ENCODE results near the gene ACTR1A.
A peak's percentile ranks its signal among the peaks of the same experiment; 100 is the strongest.

ACTR1A gene

DNA sequence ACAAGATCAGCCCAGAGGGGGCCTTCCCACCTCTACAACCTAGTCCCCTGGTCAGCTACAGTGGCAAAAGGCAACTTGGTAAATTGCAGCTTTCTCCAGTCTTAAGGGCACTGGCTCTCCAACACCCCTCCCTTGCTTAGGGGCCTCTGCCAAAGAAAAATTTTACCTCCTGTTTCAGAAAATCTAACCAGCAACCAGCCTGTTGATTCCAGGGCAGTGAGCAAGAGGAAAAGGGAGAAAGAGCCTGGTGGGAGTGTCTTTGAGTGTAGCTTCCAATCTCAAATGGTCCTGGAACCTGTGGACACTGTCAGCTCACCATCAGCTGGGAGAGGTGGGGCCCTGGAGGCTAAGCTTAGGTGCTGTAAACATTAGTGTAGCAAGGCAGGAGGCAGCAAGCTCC lies 22.9 kb downstream of the ACTR1A start:
- Histone ChIP-seq H3K4me3 (ENCODE audit: low read depth in 1 of 2, low read length in 2 of 2) (no peak overlapping the region), H3K4me1 (ENCODE audit: control insufficient read depth in 1 of 2, insufficient read depth in 2 of 2, low read length in 2 of 2) (no peaks in the 10 kb centered on the region), H3K9me3 (ENCODE audit: control insufficient read depth in 1 of 2, low read length in 2 of 2) (no peaks in the 10 kb centered on the region), H3K36me3 (ENCODE audit: control insufficient read depth in 1 of 2, insufficient read depth in 2 of 2, low read length in 2 of 2) (peaks cover 41 to 52% of the 10 kb centered on the region in 2 donors), H3K27ac (ENCODE audit: low read length) (no peak overlapping the region), H3K27me3 (ENCODE audit: low read depth, low read length) (no peaks in the 10 kb centered on the region)

- no peak overlapping the region for H3K27ac ChIP-seq (ENCODE audit: low read length)
- no peaks in the 10 kb centered on the region for H3K4me1 ChIP-seq (ENCODE audit: control insufficient read depth in 1 of 2, insufficient read depth in 2 of 2, low read length in 2 of 2)
- no peak overlapping the region for H3K4me3 ChIP-seq (ENCODE audit: low read depth in 1 of 2, low read length in 2 of 2)
- H3K9me3 ChIP-seq (ENCODE audit: control insufficient read depth in 1 of 2, low read length in 2 of 2) = no peaks in the 10 kb centered on the region
- peaks cover 12 to 21% of the 10 kb centered on the region in 2 donors for H3K36me3 ChIP-seq (ENCODE audit: control insufficient read depth in 1 of 2, insufficient read depth in 2 of 2, low read length in 2 of 2)
- no peaks in the 10 kb centered on the region for H3K27me3 ChIP-seq (ENCODE audit: low read depth, low read length)
Observed at GRCh38 chr10:102476466-102477141, 25.9 kb downstream of the ACTR1A start.

DNA sequence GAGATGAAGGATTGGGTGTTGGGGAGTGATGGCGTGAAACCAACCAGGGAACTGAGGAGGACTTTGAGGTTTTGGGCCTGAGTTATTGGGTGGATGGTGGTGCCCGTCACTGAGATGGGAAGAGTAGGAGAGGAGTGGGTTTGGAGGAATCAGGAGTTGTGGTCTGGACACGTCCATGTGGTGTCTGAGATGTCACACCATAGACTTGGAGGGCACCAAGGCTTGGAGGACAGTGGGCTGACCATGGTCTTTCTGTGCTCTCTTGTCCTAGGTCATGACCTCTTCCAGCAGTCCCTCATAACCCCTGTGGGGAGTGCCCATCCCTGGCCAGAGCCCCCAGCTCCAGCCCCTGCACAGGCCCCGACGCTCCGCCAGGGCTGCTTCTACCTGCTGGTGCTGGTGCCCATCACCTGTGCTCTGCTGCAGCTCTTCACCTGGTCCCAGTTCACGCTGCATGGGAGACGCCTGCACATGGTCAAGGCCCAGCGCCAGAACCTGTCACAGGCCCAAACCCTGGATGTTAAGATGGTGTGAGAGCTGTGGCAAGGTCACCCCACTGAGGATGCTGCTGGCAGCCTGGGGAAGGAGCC lies 27.0 kb downstream of the ACTR1A start:
- Histone ChIP-seq H3K36me3 (ENCODE audit: control insufficient read depth in 1 of 2, insufficient read depth in 2 of 2, low read length in 2 of 2) (peaks cover 2 to 10% of the 10 kb centered on the region in 2 donors), H3K9me3 (ENCODE audit: control insufficient read depth in 1 of 2, low read length in 2 of 2) (no peaks in the 10 kb centered on the region), H3K27me3 (ENCODE audit: low read depth, low read length) (no peaks in the 10 kb centered on the region), H3K27ac (ENCODE audit: low read length) (no peak overlapping the region), H3K4me3 (ENCODE audit: low read depth in 1 of 2, low read length in 2 of 2) (no peak overlapping the region), H3K4me1 (ENCODE audit: control insufficient read depth in 1 of 2, insufficient read depth in 2 of 2, low read length in 2 of 2) (no peaks in the 10 kb centered on the region)

DNA sequence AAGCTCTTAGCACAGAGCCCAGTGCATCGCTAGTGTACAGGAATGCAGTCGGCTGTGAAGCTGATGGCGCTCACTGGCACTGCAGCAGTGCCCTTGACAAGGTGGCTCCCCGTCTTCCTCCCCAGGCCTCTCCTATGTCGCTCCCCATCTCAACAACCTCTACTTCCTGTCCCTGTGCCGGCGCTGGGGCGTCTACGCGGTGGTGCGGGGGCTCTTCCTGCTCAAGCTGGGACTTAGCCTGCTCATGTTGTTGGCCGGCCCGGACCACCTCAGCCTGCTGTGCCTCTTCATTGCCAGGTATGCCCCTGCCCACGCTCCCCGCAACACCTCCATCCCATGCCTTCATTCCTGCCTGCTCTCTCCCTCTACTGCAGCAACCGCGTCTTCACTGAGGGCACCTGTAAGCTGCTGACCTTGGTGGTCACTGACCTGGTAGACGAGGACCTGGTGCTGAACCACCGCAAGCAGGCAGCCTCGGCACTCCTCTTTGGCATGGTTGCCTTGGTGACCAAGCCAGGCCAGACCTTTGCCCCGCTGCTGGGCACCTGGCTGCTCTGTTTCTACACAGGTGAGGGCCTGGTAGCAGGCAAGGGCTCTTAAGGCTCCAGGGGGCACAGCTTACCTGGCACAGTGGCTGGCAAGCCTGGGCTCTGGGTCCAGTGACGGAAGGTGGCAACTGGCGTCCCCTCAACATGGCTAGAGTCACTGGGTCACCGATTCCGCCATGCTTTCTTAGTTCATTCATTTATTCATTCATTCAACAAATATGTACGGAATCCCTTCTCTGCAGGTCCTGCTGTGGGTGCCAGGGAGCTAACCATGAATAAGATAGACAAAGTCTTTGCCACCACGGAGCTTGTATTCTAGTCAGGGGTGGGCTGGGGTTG lies 28.8 kb downstream of the ACTR1A start:
- H3K4me1 ChIP-seq (ENCODE audit: control insufficient read depth in 1 of 2, insufficient read depth in 2 of 2, low read length in 2 of 2) = no peaks in the 10 kb centered on the region
- no peaks in the 10 kb centered on the region for H3K27me3 ChIP-seq (ENCODE audit: low read depth, low read length)
- H3K36me3 ChIP-seq (ENCODE audit: control insufficient read depth in 1 of 2, insufficient read depth in 2 of 2, low read length in 2 of 2) = no peaks in the 10 kb centered on the region
- no peak overlapping the region for H3K4me3 ChIP-seq (ENCODE audit: low read depth in 1 of 2, low read length in 2 of 2)
- no peaks in the 10 kb centered on the region for H3K9me3 ChIP-seq (ENCODE audit: control insufficient read depth in 1 of 2, low read length in 2 of 2)
- no peak overlapping the region for H3K27ac ChIP-seq (ENCODE audit: low read length)

- no peaks in the 10 kb centered on the region for H3K4me1 ChIP-seq (ENCODE audit: control insufficient read depth in 1 of 2, insufficient read depth in 2 of 2, low read length in 2 of 2)
- H3K4me3 ChIP-seq (ENCODE audit: low read depth in 1 of 2, low read length in 2 of 2) = no peak overlapping the region
- H3K9me3 ChIP-seq (ENCODE audit: control insufficient read depth in 1 of 2, low read length in 2 of 2) = no peaks in the 10 kb centered on the region
- H3K27me3 ChIP-seq (ENCODE audit: low read depth, low read length) = no peaks in the 10 kb centered on the region
- H3K27ac ChIP-seq (ENCODE audit: low read length) = no peak overlapping the region
- no peaks in the 10 kb centered on the region for H3K36me3 ChIP-seq (ENCODE audit: control insufficient read depth in 1 of 2, insufficient read depth in 2 of 2, low read length in 2 of 2)
Observed at GRCh38 chr10:102470579-102471546, 31.6 kb downstream of the ACTR1A start.

DNA sequence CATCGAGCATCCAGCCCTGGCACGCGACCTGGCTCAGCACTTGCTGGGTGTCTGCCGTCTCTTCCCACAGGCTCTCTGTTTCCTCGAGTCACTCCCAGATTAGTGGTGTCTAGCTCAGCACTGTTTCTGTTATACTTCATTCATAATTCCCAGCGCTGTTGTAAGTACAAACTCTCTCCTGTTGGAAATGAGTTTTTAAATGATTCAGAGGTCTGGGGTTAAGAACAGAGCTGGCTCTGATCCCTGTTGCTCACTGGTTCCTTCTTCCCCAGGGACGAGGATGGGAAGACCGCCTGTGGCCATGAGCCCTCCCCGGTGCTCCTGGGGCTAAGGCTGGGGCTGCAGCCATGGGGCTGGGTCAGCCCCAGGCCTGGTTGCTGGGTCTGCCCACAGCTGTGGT lies 33.8 kb downstream of the ACTR1A start:
- Histone ChIP-seq H3K36me3 (ENCODE audit: control insufficient read depth in 1 of 2, insufficient read depth in 2 of 2, low read length in 2 of 2) (no peaks in the 10 kb centered on the region), H3K27ac (ENCODE audit: low read length) (no peak overlapping the region), H3K4me1 (ENCODE audit: control insufficient read depth in 1 of 2, insufficient read depth in 2 of 2, low read length in 2 of 2) (no peaks in the 10 kb centered on the region), H3K27me3 (ENCODE audit: low read depth, low read length) (no peaks in the 10 kb centered on the region), H3K4me3 (ENCODE audit: low read depth in 1 of 2, low read length in 2 of 2) (no peak overlapping the region), H3K9me3 (ENCODE audit: control insufficient read depth in 1 of 2, low read length in 2 of 2) (no peaks in the 10 kb centered on the region)

DNA sequence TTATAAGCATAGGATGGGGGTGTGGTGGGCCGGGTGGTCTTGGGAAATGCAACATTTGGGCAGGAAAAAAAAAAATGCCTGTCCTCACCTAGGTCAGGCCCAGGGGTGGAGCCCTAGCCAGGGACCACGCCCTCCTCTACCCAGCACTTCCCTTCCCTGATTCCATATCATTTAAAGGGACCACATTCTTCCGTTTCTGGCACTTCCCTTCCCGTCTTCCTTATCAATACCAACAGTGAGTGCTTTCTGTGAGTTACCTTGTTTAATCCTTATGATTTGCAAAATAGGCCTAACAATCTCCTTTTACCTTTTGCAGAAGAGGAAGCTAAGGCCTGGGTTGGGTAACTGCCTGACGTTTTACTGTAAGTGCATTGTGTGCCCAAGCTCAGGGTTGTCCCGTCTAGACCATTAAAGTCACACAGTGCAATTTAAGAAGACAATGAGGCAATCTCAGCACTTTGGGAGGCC lies 34.5 kb downstream of the ACTR1A start:
- H3K9me3 ChIP-seq (ENCODE audit: control insufficient read depth in 1 of 2, low read length in 2 of 2) = no peaks in the 10 kb centered on the region
- H3K4me3 ChIP-seq (ENCODE audit: low read depth in 1 of 2, low read length in 2 of 2) = peak overlapping the region in 1 of 2 donors; percentile 47
- H3K4me1 ChIP-seq (ENCODE audit: control insufficient read depth in 1 of 2, insufficient read depth in 2 of 2, low read length in 2 of 2) = no peaks in the 10 kb centered on the region
- no peak overlapping the region for H3K27ac ChIP-seq (ENCODE audit: low read length)
- no peaks in the 10 kb centered on the region for H3K27me3 ChIP-seq (ENCODE audit: low read depth, low read length)
- H3K36me3 ChIP-seq (ENCODE audit: control insufficient read depth in 1 of 2, insufficient read depth in 2 of 2, low read length in 2 of 2) = no peaks in the 10 kb centered on the region

GRCh38 chr10:102467318-102467717 lies 35.2 kb downstream of the ACTR1A start:
- no peak overlapping the region for H3K27ac ChIP-seq (ENCODE audit: low read length)
- H3K9me3 ChIP-seq (ENCODE audit: control insufficient read depth in 1 of 2, low read length in 2 of 2) = no peaks in the 10 kb centered on the region
- no peaks in the 10 kb centered on the region for H3K4me1 ChIP-seq (ENCODE audit: control insufficient read depth in 1 of 2, insufficient read depth in 2 of 2, low read length in 2 of 2)
- no peaks in the 10 kb centered on the region for H3K27me3 ChIP-seq (ENCODE audit: low read depth, low read length)
- H3K4me3 ChIP-seq (ENCODE audit: low read depth in 1 of 2, low read length in 2 of 2) = no peak overlapping the region
- H3K36me3 ChIP-seq (ENCODE audit: control insufficient read depth in 1 of 2, insufficient read depth in 2 of 2, low read length in 2 of 2) = no peaks in the 10 kb centered on the region

DNA sequence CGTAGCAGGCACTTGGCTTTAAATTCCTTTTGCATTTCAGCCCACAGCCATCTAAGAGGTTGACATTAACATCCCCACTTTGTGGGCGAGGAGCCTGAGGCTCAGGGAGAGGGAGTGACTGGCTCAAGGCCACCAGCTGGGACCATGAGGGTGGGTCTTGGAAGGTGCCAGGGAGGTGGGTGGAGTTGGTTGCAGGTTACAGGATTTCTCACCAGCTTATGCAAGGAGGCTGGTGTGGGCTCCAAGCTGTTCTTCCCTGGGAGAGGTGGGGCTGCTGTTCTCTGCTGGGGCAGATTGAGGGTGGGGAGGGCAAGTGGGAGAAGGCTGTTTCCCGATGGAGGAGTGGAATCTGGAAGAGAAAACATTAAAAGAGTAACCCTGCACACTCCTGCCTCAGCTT lies 37.0 kb downstream of the ACTR1A start:
- Histone ChIP-seq H3K27me3 (ENCODE audit: low read depth, low read length) (no peaks in the 10 kb centered on the region), H3K4me3 (ENCODE audit: low read depth in 1 of 2, low read length in 2 of 2) (no peak overlapping the region), H3K9me3 (ENCODE audit: control insufficient read depth in 1 of 2, low read length in 2 of 2) (no peaks in the 10 kb centered on the region), H3K4me1 (ENCODE audit: control insufficient read depth in 1 of 2, insufficient read depth in 2 of 2, low read length in 2 of 2) (peaks cover 0 to 10% of the 10 kb centered on the region in 2 donors), H3K36me3 (ENCODE audit: control insufficient read depth in 1 of 2, insufficient read depth in 2 of 2, low read length in 2 of 2) (no peaks in the 10 kb centered on the region), H3K27ac (ENCODE audit: low read length) (no peak overlapping the region)

DNA sequence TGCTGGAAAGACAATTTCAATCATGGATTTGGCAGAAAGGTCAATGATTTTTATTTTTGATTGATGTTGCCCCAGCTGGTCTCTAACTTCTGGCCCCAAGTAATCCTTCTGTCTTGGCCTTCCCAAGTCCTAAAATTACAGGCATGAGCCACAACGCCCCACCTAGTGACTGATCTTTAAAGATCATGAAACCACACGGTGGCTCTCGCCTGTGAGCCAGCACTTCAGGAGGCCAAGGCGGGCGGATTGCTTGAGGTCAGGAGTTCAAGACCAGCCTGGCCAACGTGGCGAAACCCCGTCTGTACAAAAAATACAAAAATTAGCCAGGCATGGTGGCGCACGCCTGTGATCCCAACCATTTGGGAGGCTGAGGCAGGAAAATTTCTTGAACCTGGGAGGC lies 38.5 kb downstream of the ACTR1A start:
- no peaks in the 10 kb centered on the region for H3K36me3 ChIP-seq (ENCODE audit: control insufficient read depth in 1 of 2, insufficient read depth in 2 of 2, low read length in 2 of 2)
- H3K4me3 ChIP-seq (ENCODE audit: low read depth in 1 of 2, low read length in 2 of 2) = no peak overlapping the region
- H3K4me1 ChIP-seq (ENCODE audit: control insufficient read depth in 1 of 2, insufficient read depth in 2 of 2, low read length in 2 of 2) = peaks cover 0 to 10% of the 10 kb centered on the region in 2 donors
- H3K9me3 ChIP-seq (ENCODE audit: control insufficient read depth in 1 of 2, low read length in 2 of 2) = no peaks in the 10 kb centered on the region
- no peak overlapping the region for H3K27ac ChIP-seq (ENCODE audit: low read length)
- H3K27me3 ChIP-seq (ENCODE audit: low read depth, low read length) = no peaks in the 10 kb centered on the region
